ENCODE measurements around the gene TBC1D24. TPM values are rescaled to one million over a fixed set of nuclear protein-coding genes. Genes with fewer than 3 reads are reported as not detected.

Gene TBC1D24
- total RNA-seq, 1 experiment from 2014 or later, result 16.5 TPM

Small RNAs within 50 kb of the gene (small RNA-seq; reads per million reads assigned to genes)
- gene AC093525.1, result not detected
- gene MIR3178, result not detected
- not detected for gene MIR6768

Other genes starting within 250 kb of the TBC1D24 start
- 0.99 and 3.1 TPM in 2 replicates for gene DNASE1L2, start 238.7 kb upstream of the TBC1D24 start, total RNA-seq (2014; rRNA removed; shearing (Covaris generic))
- gene ECI1, start 223.5 kb upstream of the TBC1D24 start, total RNA-seq (2014; rRNA removed; shearing (Covaris generic)), result 160 and 162 TPM in 2 replicates
- 213 and 226 TPM in 2 replicates for gene RNPS1, start 207.0 kb upstream of the TBC1D24 start, total RNA-seq (2014; rRNA removed; shearing (Covaris generic))
- gene ABCA3, start 134.4 kb upstream of the TBC1D24 start, total RNA-seq (2014; rRNA removed; shearing (Covaris generic)), result under 0.01 and 2.5 TPM in 2 replicates
- 64.9 and 68.1 TPM in 2 replicates for gene CCNF, start 45.7 kb upstream of the TBC1D24 start, total RNA-seq (2014; rRNA removed; shearing (Covaris generic))
- gene TEDC2, start 15.0 kb upstream of the TBC1D24 start, total RNA-seq (2014; rRNA removed; shearing (Covaris generic)), result 53.8 and 58.0 TPM in 2 replicates
- gene NTN3, start 3.8 kb upstream of the TBC1D24 start, total RNA-seq (2014; rRNA removed; shearing (Covaris generic)), result not detected in 2 replicates
- 99.9 and 117 TPM in 2 replicates for gene ATP6V0C, start 38.8 kb downstream of the TBC1D24 start, total RNA-seq (2014; rRNA removed; shearing (Covaris generic))
- 112 and 114 TPM in 2 replicates for gene AMDHD2, start 45.2 kb downstream of the TBC1D24 start, total RNA-seq (2014; rRNA removed; shearing (Covaris generic))
- gene CEMP1, start 56.3 kb downstream of the TBC1D24 start, total RNA-seq (2014; rRNA removed; shearing (Covaris generic)), result 0.84 TPM in 1 of 2 replicates, not detected in the other
- gene PDPK1, start 62.9 kb downstream of the TBC1D24 start, total RNA-seq (2014; rRNA removed; shearing (Covaris generic)), result 21.2 and 23.7 TPM in 2 replicates
- gene KCTD5, start 207.4 kb downstream of the TBC1D24 start, total RNA-seq (2014; rRNA removed; shearing (Covaris generic)), result 73.1 and 104 TPM in 2 replicates
- 0.23 and 2.6 TPM in 2 replicates for gene PRSS27, start 245.1 kb downstream of the TBC1D24 start, total RNA-seq (2014; rRNA removed; shearing (Covaris generic))

Measured in HT-29 (cell line).